HFF-Myc (cell line): ENCODE data around the gene HTD2.
A peak's percentile ranks its signal among the peaks of the same experiment; 100 is the strongest.

Experiments
- DNase-seq: peaks from one replicate; pipeline ENCODE4 v3.0.0-alpha.2; 2011; ENCODE audit warnings: low read depth; ENCODE audit errors: extremely low read depth
- H3K4me3 ChIP-seq: replicated peaks from 2 replicates; pipeline ENCODE4 v1.5.1; 2011; ENCODE audit warnings: low read depth, mild to moderate bottlenecking, control low read depth, low read length
- TF ChIP-seq, protein P1 (sequence below): IDR thresholded peaks from 2 replicates; pipeline ENCODE4 v1.5.1; 2012; ENCODE audit warnings: mild to moderate bottlenecking, low read depth, low read length, control low read depth; ENCODE audit errors: missing control alignments

Gene HTD2

DNA sequence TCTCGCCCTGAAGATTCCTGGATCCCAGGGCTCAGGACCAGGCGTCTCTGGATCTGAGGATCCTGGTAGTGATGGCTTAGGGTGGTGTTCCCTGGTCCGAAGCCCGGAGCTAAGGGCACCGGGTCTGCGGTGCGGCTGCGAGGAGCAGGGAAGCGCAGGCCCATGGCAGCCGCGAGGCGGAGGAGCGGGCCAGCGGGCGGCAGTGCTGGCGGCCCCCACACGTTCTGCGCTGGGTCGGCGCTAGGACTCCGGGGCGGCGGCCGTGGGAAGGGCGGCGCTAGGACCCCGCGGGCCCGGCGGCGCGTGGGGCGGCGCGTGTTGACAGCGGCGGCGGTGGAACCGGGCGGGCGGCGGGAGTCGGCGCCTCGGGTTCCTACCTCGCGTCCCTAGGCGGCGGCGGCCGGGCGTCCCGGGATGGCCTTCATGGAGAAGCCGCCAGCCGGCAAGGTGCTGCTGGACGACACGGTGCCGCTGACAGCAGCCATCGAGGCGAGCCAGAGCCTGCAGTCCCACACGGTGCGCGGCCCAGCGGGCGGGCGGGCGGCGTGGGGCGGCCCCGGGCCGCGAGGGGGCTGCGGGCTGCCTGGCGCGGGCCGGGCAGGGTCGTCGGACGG lies 26.4 kb downstream of the HTD2 start, which contains the start of gene PXK:
TSS of gene PXK (plus strand) at position 318 of the 614 bp plus-strand sequence. CDS start at position 415, 97 bp downstream.
- no peak for DNase-seq
- H3K4me3 ChIP-seq: peak within 1 kb of the TSS; percentile 69
- TF ChIP-seq, protein P1, sequence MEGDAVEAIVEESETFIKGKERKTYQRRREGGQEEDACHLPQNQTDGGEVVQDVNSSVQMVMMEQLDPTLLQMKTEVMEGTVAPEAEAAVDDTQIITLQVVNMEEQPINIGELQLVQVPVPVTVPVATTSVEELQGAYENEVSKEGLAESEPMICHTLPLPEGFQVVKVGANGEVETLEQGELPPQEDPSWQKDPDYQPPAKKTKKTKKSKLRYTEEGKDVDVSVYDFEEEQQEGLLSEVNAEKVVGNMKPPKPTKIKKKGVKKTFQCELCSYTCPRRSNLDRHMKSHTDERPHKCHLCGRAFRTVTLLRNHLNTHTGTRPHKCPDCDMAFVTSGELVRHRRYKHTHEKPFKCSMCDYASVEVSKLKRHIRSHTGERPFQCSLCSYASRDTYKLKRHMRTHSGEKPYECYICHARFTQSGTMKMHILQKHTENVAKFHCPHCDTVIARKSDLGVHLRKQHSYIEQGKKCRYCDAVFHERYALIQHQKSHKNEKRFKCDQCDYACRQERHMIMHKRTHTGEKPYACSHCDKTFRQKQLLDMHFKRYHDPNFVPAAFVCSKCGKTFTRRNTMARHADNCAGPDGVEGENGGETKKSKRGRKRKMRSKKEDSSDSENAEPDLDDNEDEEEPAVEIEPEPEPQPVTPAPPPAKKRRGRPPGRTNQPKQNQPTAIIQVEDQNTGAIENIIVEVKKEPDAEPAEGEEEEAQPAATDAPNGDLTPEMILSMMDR: no peak

DNA sequence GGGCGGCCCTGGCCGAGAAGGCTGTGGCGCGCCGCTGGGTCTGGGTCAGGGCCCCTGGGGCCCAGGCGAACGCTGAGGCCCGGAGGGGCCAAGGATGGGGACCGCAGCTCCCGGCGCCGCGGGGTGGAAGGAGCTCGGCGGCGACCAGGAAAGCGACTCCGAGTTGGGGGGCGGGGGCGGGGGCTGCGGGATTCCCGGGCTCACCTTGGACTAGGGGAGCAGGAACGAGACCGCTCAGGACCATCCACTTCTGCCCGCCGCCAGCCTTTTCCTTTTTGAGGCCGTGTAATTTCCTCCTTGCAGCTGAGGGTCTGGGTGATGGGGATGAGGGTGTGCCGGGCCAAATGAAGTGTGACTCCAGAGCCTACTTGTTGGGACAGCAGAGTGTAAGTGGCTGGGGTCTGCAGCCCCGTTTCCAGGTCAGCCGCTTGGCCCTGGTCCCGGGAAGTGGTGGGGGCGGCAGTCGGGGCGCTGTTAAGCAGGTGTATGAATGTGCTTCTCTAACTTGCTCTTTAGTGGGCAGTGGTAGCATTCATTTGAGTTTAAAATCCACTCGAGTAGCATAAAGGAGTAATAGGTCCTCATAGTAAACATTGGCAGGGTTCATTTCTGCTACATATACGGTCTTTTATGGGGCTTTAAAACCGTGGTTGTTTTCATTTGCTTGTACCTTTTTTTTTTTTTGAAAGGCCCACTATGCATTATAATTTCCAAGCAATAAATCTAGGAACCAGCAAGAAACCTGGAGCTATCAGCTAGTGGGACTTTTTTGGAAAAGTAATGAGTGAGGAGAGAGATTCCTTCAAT lies 27.1 kb downstream of the HTD2 start:
- peak overlapping the region; percentile 69 for H3K4me3 ChIP-seq
- DNase-seq: no peak

DNA sequence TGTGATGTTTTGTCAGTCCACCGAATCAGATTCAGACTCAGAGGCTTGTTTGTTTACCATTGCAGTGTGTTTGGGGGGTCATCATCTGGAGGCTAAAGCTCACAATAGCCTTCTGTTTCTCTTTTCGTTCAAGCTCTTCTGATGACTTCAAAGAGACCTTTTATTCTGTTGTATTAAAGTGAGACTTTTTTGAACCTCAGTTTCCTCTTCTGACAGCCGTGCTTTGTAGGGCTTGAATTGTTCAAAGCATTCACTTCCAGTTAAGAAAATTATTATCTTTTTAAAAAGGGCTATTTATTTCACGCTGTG lies 27.6 kb downstream of the HTD2 start:
- TF ChIP-seq, protein P1: no peak
- no peak for DNase-seq
- H3K4me3 ChIP-seq: peak overlapping the region; percentile 69

More for the DNA sequence above, 27.1 kb downstream of the HTD2 start:
- TF ChIP-seq, protein P1: no peak

DNA sequence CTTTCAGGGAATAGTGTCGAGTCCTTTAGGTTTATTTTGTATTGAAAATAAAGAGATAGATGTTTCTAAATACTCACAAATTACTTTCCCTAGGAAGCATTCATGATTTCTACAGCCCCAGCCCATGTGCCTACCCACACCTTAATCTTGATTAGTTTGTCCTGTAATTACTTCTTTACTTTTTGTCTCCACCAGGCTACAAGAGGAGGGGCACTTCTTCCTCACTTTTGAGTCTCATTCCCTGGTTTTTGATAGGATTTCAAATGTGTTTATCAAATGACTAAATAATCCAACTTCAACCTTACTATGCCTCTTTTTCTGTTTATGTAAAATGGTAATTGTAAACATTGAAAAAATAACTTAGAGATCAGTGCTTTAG lies 28.2 kb downstream of the HTD2 start:
- TF ChIP-seq, protein P1: no peak
- peak overlapping the region; percentile 69 for H3K4me3 ChIP-seq
- no peak for DNase-seq

DNA sequence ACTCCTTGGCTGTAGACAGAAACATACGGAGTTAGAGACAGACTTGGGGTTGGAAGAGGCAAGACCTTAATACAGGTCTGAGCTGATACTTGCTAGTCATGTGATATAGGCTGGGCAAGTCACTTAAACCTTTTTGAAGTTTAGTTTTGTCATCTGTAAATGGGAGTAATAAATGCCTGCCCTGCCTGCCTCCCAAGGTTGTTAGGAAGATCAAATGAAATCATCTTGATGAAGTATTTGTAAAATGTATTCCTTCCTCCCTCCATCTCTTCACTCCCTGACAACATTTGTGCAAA lies 29.3 kb downstream of the HTD2 start:
- peak overlapping the region; percentile 69 for H3K4me3 ChIP-seq
- TF ChIP-seq, protein P1: no peak
- DNase-seq: no peak

DNA sequence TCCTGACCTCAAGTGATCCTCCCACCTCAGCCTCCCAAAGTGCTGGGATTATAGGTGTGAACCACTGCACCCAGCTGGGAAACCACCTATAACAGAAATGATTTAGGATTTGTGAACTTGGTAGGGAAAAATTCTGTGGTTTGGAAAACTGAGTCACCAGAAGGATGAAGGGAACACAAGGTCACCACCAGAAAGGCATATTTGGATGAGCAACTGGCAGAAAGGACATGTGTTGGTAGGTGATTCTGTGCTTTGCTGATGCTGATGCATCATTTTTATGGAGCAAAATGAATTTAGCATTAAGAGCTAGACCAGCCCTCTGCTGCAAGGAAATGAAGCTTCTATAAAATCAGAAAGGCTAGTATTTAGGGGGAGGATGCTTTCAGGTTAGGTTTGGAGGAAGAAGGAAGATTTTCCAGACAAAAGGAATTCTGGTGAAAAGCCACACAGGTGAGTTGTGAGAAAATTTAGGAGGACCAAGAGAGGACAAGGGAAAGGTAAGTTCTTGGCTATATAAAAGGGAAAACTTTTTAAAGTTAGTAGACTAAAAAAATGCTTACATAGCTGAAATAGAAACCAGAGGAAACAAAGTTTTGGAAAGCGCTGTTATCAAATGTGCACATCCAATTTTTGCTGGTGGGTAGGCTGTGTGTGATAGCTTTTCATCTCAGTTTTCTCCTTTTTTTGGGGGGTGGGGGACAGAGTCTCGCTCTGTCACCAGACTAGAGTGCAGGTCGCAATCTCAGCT lies 30.0 kb downstream of the HTD2 start:
- no peak overlapping the region for H3K4me3 ChIP-seq
- TF ChIP-seq, protein P1: no peak
- peak; percentile 81 for DNase-seq
